Measurements from ENCODE around the gene TP53.
A peak's percentile ranks its signal among the peaks of the same experiment; 100 is the strongest.
"Not testable (repeated sequence)": the region's sequence is repeated elsewhere in the genome, so short reads cannot be mapped to it uniquely, and the experiment has no call there.

The TP53 gene

DNA sequence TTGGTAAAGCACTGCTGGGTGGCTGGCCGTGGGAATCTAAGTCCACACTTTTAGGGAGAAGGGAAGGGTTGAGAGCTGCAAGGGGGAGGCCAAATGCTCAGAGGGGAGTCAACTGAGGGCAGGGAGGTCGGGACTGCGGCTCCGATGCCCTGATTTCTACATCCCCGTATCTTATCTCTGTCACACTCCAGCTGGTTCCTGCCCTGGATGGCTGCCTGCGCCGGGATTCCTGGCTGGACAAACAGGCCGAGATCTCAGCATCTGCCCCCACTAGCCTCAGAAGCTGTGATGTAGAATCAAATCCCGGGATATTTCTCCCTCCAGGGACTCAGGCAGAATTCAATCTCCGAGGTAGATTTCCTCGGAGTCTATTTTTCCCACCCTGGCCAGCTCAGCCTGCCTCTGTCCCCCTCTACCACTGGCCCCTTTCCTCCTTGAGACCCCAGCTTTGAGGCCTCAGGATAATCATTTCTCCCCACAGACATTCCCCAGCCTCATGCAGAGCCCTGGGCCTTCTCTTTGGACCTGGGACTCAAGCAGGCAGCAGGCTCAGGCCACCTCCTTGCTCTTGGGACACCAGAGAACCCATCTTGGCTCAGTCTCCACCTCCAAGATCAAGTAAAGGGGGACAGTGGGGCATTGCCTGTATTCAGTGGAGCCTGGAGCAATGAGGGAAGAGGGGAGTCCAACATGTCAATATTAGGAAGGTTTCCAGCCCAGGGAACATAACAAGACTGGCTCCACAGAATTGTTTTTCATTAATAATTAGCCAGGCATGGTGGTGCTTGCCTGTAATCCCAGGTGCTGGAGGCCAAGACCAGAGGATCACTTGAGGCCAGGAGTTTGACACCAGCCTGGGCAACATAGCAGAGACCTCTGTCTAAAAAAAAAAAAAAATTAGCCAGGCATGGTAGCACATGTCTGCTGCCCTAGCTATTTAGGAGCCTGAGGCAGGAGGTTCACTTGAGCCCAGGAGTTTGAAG lies 55.6 kb downstream of the TP53 start:
- DNase-seq (ENCODE audit: low read depth, low spot score) = no peak

DNA sequence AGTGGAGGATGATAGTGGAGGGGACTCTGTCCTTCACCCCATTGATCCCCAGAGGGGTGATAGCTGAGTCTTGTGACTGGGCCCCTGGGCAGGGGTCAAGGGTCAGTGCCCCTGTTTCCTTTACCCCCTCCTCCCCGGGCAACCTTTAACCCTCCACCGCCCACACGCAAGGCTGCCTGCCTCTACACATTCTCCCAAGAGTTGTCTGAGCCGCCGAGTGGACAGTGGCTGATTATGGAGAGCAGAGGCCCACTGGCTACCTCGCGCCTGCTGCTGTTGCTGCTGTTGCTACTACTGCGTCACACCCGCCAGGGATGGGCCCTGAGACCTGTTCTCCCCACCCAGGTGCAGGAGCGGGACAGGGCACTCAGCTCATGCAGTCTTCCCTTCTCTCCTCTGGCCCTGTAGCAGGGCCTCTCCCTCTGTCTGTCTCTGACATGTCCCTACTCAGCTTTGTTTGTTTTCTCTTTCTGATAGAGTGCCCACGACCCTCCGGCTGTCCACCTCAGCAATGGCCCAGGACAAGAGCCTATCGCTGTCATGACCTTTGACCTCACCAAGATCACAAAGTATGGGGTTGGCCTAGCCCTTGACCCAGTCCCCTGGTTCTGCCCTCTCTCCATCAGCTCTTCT lies 57.2 kb downstream of the TP53 start, which contains the start of gene SHBG:
Gene SHBG, plus strand, starts transcription at position 197 of the 633 bp plus-strand sequence. Its CDS starts 38 bp downstream, at position 235.
- DNase-seq (ENCODE audit: low read depth, low spot score) = no peak

DNA sequence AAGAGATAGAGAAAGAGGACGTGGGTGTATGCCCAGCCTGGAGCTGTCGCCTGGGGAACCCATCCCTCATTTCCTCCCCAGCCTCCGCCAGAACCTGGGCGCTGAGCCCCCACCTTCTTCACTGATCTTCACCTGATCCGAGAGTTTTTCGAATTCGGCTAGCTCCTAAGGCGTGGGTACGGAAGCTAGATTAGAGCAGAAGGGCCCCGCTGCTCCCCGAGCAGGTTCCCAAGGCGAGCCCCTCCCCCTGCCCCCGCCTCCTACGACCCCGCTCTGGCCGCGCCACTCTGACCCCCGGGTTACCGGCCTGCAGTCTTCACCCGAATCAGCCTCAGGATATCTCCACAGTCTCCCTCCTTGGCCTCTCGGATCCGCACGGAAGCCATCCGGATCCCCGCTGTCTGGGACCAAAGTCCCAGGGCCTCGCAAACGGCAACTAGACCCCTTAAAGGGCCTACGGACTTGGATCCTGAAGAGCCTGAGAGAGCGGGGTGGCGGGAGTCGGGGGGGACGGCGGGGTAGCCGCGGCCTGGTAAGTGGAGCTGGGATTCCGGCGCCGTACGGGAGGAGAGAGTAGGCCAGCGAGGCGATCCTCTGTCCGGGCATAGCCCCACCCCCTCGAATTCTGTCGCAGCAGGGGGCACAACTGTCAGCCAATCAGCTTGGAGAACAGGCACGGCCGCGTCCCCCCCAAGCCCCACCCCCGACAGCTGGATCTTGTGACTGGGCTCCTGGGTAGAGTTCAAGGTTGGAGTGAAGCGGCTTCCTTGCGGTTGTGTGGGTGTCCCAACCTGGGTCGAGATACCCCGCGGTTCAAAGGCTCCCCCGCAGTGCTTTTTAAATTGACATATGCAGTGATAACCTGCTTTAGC lies 59.8 kb downstream of the TP53 start, which contains the start of gene SAT2:
Gene SAT2, minus strand, starts transcription at position 572 of the 872 bp plus-strand sequence. Its CDS starts 186 bp downstream, at position 386.
- peak; percentile 69 for DNase-seq (ENCODE audit: low read depth, low spot score)

DNA sequence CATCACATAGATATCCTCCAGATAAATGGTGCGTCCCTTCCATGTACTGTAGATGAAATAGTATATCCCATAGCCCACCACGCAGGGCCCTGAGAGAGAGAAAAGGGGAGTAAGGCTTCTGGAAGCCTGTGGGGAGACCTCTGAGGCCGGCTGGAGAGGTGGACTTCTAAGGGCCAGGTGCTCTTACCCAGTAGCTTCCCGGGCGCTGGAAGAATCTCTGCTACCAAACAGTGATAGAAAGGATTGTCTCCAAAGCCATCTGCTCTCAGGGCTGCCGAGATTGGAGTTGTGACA lies 60.4 kb downstream of the TP53 start:
- no peak for DNase-seq (ENCODE audit: low read depth, low spot score)

DNA sequence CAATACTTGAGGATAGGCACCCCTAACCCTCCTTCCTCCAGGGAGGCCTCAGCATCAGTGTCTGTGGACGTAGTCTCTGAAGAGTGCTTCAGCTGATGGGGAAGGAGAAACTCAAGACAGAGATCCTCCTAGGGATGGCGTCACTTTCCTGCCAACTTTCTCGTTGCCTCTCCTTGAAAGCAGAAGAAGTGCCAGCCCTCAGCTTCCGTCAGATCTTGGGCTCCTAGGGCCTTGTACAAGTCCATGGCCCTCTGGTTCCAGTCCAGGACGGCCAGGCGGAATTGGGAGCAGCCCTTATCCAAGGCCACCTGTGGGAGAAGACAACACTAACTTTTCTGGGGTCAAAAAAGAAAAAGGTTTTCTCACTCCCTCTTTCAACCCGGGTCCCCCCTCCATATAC lies 61.0 kb downstream of the TP53 start:
- no peak for DNase-seq (ENCODE audit: low read depth, low spot score)

DNA sequence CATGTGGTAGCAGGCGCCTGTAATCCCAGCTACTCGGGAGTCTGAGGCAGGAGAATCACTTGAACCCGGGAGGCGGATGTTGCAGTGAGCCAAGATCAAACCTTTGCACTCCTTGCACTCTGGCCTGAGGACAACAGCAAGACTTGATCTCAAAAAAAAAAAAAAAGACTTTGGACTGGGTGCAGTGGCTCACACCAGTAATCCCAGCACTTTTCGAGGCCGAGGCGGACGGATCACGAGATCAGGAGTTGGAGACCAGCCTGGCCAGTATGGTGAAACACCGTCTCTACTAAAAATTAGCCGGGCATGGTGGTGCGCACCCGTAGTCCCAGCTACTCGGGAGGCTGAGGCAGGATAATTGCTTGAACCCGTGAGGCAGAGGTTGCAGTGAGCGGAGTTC lies 61.5 kb downstream of the TP53 start:
- not testable (repeated sequence) for DNase-seq (ENCODE audit: low read depth, low spot score)

- no peak for DNase-seq (ENCODE audit: low read depth, low spot score)
These were observed 63.6 kb downstream of the TP53 start for GRCh38 chr17:7623661-7624060.

GRCh38 chr17:7620835-7621234 lies 66.5 kb downstream of the TP53 start:
- no peak for DNase-seq (ENCODE audit: low read depth, low spot score)

DNA sequence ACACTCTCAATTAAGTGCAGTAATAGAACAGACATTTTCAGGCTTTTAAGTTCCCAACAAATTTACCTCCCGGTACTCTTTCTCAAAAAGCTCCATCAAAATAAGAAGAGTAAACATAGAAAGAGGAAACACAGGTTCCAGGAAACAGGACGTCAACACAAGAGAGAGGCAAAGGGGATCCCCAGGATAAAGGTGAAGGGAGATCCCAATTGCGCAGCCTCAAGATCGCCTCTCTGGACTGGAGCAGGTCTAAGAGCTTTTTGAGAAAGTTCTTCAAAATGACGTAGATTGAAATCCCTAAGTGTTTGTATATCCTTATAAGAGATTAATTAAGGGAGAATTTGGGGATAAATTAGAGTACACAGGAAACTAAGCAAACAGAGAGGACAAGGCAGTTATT lies 68.7 kb downstream of the TP53 start:
- no peak for DNase-seq (ENCODE audit: low read depth, low spot score)

All from activated CD4-positive, CD25-positive, alpha-beta regulatory T cell treated with anti-CD3 and anti-CD28 coated beads, Interleukin-2, amount 50 U/mL, for 16 hours (primary cell).